GM18861 (cell line): ENCODE data around the gene TBX3.

Experiments
- ATAC-seq: cut with Tn5 transposase; IDR thresholded peaks from one replicate; pipeline ENCODE4 v1.9.1; 2021; ENCODE audit not compliant: unreplicated experiment

TBX3 gene

DNA sequence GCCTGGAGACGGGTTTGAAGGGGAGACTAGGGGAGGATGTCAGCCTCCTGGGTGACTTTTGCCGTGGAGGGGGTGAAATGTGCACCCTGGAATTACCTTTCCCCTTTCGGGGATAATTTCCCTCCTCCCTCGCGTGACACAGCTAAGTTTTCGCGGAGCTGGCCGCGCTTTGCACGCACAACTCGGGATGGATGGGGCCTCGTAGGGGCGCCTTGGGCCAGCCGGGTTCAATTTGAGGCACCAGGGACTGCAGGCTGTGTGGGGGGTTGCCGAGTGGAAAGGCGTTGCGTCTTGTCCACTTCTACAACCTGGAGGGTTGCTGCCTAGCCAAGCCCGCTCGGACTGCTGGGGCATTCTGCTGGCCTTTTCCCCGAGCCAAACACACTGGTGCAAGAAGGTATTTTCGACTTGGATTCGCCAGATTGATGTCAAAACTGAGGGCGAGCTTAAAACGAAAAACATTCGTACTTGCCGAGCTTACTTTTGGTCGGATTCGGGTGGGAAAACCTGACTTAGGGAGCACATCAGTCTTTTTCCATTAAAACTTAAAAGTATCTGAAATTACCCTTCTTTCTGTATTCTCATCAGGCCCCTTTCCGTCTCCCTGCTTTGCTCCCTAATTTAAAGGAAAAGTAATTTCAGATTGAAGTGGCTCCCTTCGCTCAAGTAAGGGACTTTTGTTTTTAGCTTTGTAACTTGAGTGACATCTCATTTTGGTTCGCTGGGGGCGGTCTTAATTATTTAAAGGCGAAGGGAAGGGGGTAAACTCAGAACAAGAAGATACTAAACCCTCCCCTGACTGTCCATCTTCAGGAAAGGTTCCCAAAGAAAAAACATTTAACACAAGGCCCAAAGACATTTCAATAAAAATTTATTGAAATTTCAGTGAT lies 14.3 kb downstream of the TBX3 start:
- no peak for ATAC-seq

- ATAC-seq = no peak
These were observed 15.1 kb downstream of the TBX3 start for GRCh38 chr12:114668886-114669288.

GRCh38 chr12:114668151-114668885 lies 15.7 kb downstream of the TBX3 start:
- ATAC-seq = no peak

GRCh38 chr12:114667669-114668150 lies 16.3 kb downstream of the TBX3 start:
- ATAC-seq = no peak

GRCh38 chr12:114666746-114667668 lies 17.0 kb downstream of the TBX3 start:
- ATAC-seq = no peak

DNA sequence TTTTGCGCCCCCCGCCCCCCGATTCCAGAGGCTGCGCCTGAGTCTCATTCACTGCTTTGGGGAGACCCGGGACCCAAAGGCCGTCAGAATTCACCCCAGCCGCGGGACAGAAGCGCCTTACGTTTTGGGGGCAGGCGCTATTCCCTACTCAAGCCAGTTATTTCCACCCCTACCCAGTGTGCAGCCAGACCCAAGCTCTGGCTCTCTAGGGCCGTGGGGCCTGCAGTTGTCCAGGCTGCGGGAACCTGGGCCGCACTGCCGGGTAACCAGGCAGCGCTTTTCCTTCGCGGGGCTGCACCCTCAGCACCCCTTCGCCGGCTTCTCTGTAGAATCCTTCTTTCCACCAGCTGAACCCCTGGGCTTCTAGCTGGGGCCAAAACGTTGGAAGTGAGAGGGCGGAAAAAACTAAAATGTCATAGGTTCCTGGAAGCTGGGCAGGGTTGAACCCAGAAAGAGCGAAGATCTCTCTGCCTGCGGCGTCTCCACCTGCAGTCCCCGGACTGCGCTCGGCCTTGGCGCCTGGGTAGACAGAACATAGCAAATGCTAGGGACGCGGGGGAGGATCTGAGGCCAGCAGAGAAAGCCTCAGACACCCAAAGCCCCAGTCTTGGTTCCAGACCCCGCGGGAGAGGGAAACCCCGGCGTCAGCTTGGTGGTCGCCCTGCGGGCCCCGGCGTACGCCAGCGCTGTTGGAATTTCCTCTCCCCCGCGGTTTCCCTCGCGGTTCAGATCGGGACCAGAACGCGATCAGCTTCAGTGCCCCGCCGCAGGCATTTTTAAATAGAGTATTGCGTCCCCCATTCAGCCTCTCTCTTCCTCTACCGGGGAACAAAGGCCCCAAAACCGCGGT lies 18.3 kb downstream of the TBX3 start:
- ATAC-seq = no peak

DNA sequence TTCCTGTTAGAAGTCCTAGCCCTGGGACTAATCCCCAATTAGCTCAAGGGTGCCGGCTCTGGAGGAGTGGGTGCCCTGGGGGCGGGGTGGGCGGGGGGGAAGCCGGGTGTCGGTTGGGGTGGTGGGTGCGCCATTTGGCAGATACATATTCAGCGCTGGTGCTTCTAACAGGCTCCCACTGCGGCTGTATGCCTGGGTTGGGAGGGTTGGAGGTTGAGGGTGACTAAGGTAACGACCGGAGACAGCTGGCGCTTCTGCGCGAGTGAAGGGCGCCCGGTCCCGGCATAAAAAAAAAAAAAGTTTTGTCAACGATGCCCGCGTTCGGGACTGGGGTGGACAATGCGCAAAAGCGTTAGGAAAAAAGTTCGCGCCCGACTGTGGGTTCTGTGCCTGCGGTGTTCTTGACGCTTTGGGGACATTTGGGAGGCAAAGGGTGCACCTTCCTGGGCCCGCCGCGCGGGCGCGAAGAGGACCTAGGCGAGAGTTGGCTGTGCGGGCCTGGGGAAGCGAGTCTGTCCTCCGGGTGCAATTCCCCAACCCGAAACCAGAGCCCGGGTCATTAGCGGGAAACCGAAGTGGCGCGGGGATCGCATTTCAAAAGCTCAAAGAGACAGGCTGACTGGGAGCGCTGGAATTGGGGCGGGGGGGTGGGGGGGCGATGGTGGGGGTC lies 19.2 kb downstream of the TBX3 start:
- ATAC-seq = no peak

DNA sequence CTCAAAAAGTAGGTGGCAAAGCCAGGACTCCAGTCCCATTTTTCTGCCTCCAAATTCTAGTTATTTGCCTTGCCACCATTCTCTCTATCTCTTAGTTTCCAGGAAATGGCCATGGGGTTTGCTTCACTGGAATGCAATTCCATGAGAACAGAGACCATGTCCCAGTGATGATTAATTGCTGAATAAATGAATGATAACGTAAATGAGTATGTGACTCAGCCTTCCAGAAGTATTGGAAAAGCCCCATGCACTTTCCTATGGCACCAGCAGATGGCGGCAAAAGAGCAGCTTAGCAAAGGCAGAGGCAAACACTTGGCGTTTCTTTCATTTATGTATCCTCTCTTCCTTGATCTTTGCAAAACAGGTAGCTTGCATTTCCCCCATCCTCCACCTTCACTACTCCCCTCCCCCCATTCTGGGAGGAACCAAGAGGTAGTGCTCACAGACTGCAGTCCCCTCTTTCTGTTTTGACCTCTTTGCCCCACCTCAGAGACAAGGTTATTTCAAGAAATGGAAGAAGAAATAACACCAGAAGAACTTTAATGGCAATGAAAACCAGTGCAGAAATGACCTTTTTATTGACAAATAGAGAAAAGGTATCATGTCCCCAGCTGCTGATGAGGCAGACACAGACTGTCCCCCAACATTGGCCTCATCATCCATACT lies 21.3 kb downstream of the TBX3 start:
- no peak for ATAC-seq

DNA sequence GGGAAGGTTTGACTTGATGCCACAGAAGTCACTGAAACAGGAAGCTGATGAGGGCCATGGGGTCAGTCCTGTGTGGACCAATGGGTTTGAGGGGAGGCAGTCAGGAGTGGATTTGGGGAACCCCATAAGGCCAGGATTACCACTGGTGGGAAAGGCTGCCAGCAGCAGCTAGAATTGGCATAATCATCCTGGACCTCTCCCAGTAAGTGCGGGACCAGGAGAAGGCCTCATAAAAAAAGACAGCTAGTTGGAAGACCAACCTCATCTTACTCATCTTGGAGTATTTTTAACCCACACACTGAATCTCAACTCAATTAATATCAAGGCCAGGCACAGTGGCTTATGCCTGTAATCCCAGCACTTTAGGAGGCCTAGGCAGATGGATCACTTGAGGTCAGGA lies 22.7 kb downstream of the TBX3 start:
- ATAC-seq = no peak

DNA sequence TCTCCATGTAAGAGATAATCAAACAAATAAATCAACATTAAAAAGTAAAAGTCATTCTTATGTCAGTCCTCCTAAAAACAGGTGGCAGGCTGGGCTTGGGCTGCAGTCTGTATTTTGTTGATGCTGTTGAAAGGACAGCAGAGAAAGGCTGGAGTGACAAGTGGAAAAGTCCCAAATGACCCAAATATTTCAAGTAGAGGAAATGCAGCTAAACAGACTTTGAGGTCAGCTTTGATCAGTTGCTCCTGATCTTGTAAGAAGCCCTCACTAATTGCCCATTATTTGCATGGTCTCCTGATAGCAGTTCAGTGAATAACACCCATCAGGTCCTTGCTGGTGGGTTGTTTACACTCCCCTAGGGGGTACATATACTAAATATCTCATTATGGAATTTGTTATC lies 24.9 kb downstream of the TBX3 start:
- ATAC-seq = no peak

DNA sequence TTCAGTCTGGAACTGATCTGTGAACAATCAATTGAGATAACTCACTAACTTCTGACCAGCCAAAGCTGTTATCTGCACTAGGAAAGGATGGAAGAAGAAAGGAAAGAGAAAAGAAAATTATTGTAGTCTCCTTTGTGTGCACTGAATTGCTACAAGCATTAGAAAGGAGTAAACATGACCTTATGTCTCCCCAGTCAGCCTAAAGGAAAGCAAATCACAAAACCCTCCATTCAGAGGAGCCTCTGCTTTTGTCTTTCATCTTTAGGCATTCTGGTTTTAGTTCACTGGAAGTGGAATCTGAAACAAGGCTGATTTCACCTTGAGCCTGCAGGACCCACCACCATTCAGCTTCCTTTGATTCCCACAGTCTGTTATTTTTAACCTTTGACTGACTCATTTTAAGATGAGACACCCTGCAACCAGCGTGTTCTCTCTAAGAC lies 26.0 kb downstream of the TBX3 start:
- no peak for ATAC-seq

GRCh38 chr12:114657597-114657920 lies 26.4 kb downstream of the TBX3 start:
- no peak for ATAC-seq

GRCh38 chr12:114656906-114657596 lies 26.9 kb downstream of the TBX3 start:
- ATAC-seq = no peak

DNA sequence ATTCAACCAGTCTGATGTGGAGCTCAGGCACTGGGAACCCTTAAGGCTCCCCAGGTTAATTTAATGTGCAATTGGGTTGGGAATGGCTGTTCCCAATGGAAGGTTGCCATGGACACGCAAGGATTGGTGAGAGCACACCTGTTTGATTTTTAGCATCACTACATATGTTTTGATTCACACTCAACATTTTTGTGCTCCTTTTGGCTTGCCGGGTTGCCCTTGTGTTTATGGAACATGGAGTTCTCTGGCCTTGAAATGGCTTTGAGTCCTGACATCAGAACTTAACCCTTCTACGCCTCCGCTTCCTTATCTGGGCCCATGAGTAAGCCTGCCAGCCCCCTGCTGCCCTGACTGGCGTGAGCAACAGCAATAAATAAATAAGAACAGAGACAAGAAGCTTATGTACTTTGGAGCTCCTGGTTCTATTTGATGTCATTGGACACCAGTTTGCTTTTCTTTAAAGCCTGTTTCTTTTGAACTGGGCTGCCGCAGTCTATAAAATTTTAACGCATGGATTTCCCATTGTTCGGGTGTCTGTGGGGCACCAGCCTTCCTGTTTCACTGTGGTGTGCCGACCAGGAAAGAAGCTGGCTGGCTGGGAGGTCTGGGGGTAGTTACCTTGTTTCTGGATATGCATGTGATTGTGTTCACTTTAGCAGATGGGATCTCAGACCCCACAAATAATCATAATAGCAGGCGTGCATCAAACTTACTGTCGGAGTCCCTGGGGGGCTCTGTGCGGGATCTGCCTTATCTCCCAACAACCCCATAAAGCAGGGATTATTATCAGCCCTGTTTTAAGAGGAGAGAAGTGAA lies 27.8 kb downstream of the TBX3 start:
- ATAC-seq = no peak

- ATAC-seq = no peak
These were observed 34.4 kb downstream of the TBX3 start for GRCh38 chr12:114649585-114649984.

DNA sequence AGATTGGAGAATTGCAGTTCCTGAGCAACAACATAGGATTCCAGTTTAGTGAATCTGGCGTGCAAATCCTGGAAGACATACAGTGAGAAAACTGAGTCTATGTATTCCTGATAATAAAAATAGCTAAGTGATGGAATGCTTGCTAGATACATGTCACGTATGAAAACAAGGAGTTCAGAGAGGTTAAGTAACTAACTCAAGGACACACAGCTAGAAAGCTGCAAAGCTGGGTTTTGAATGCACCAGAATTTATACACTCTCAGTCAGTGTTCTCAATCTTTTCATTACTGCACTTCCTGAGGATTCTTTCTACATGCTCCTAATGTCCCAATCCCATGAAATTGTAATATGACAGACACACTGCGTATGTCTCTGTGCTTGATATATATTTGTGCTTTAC lies 35.3 kb downstream of the TBX3 start:
- no peak for ATAC-seq

- ATAC-seq = no peak
These were observed 45.1 kb downstream of the TBX3 start for GRCh38 chr12:114638790-114639435.
